ENCODE results near the gene R3HDM4. TPM values are rescaled to one million over a fixed set of nuclear protein-coding genes. Genes with fewer than 3 reads are reported as not detected.

Gene R3HDM4
- total and polyA plus RNA-seq, 9 of the 15 experiments (the other 6 are each of a cell fraction or from before 2014, with no cell fraction given): 3.2 to 154 (median 59.0) TPM

DNA sequence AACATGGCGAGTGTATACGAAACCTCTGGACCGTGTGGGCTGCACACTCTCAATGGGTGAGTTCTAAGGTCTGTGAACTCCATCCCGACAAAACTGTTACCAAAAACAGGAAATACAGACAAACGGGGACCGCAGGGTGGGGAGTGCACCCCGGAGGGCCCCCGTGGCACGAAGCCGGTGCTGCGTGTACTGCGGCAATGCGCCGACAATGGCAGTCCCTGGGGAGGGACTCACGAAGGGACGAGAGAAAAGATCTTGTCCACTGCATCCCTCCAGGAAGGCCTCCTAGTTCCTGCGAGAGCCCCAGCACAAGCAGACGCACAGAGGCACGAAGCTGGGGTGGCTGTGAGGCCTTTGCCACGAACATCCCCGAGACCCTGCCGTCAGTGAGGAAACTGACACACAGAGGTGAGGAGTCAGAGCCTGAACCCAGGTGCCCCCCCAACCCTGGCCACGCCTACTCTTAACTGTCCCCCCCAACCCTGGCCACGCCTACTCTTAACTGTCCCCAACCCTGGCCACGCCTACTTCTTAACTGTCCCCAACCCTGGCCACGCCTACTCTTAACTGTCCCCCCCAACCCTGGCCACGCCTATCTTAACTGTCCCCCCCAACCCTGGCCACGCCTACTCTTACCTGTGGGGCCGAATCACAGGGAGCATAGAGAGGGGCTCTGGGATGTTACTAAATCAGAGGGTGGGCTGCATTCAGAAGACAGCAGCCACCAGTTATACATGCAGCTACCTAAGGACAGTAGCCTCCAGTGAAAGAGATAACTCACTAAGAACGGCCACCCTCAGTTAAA, 24.2 kb downstream of the R3HDM4 start (continued):
- TF ChIP-seq, protein P1, sequence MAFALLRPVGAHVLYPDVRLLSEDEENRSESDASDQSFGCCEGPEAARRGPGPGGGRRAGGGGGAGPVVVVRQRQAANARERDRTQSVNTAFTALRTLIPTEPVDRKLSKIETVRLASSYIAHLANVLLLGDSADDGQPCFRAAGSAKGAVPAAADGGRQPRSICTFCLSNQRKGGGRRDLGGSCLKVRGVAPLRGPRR (CRISPR knock-in tag; IDR thresholded peaks at IDR 0.05): no peak
- TF ChIP-seq, protein P2, sequence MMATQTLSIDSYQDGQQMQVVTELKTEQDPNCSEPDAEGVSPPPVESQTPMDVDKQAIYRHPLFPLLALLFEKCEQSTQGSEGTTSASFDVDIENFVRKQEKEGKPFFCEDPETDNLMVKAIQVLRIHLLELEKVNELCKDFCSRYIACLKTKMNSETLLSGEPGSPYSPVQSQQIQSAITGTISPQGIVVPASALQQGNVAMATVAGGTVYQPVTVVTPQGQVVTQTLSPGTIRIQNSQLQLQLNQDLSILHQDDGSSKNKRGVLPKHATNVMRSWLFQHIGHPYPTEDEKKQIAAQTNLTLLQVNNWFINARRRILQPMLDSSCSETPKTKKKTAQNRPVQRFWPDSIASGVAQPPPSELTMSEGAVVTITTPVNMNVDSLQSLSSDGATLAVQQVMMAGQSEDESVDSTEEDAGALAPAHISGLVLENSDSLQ (IDR thresholded peaks at IDR 0.05): peak; percentile 57
- TF ChIP-seq, protein P3, sequence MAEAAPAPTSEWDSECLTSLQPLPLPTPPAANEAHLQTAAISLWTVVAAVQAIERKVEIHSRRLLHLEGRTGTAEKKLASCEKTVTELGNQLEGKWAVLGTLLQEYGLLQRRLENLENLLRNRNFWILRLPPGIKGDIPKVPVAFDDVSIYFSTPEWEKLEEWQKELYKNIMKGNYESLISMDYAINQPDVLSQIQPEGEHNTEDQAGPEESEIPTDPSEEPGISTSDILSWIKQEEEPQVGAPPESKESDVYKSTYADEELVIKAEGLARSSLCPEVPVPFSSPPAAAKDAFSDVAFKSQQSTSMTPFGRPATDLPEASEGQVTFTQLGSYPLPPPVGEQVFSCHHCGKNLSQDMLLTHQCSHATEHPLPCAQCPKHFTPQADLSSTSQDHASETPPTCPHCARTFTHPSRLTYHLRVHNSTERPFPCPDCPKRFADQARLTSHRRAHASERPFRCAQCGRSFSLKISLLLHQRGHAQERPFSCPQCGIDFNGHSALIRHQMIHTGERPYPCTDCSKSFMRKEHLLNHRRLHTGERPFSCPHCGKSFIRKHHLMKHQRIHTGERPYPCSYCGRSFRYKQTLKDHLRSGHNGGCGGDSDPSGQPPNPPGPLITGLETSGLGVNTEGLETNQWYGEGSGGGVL (CRISPR knock-in tag; IDR thresholded peaks at IDR 0.05): no peak
- TF ChIP-seq, protein P4, sequence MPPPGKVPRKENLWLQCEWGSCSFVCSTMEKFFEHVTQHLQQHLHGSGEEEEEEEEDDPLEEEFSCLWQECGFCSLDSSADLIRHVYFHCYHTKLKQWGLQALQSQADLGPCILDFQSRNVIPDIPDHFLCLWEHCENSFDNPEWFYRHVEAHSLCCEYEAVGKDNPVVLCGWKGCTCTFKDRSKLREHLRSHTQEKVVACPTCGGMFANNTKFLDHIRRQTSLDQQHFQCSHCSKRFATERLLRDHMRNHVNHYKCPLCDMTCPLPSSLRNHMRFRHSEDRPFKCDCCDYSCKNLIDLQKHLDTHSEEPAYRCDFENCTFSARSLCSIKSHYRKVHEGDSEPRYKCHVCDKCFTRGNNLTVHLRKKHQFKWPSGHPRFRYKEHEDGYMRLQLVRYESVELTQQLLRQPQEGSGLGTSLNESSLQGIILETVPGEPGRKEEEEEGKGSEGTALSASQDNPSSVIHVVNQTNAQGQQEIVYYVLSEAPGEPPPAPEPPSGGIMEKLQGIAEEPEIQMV (tag; conservative IDR thresholded peaks at IDR 0.05; ENCODE audit: low read depth): no peak
- TF ChIP-seq POLR2A (conservative IDR thresholded peaks at IDR 0.05) (no peak), TAL1 (IDR thresholded peaks at IDR 0.05) (no peak), HNRNPLL (IDR thresholded peaks at IDR 0.05; ENCODE audit: low read depth, low read length, poor library complexity, severe bottlenecking) (peak; percentile 10), SP1 (CRISPR knock-in tag; IDR thresholded peaks at IDR 0.05) (peak; percentile 84), POLR2G (IDR thresholded peaks at IDR 0.05; ENCODE audit: low read depth, low read length) (peak; percentile 44; the same call in 1 of the 2 replicates), ESRRB (CRISPR knock-in tag; IDR thresholded peaks at IDR 0.05; ENCODE audit: borderline replicate concordance) (no peak), DACH1 (IDR thresholded peaks at IDR 0.05; ENCODE audit: partially characterized antibody) (no peak), FOXJ2 (tag; IDR thresholded peaks at IDR 0.05) (no peak), MYC (IDR thresholded peaks at IDR 0.05; ENCODE audit: low read depth, low read length) (0 out of 2 replicates have a peak, but pooled peaks have one; percentile 13), MYC (CRISPR knock-in tag; IDR thresholded peaks at IDR 0.05; ENCODE audit: borderline replicate concordance, low read depth) (no peak)
- TF ChIP-seq, protein P5, sequence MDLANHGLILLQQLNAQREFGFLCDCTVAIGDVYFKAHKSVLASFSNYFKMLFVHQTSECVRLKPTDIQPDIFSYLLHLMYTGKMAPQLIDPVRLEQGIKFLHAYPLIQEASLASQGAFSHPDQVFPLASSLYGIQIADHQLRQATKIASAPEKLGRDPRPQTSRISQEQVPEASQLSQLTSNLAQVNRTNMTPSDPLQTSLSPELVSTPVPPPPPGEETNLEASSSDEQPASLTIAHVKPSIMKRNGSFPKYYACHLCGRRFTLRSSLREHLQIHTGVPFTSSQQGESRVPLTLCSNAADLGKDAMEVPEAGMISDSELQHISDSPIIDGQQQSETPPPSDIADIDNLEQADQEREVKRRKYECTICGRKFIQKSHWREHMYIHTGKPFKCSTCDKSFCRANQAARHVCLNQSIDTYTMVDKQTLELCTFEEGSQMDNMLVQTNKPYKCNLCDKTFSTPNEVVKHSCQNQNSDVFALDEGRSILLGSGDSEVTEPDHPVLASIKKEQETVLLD (IDR thresholded peaks at IDR 0.05): no peak
- TF ChIP-seq, protein P6, sequence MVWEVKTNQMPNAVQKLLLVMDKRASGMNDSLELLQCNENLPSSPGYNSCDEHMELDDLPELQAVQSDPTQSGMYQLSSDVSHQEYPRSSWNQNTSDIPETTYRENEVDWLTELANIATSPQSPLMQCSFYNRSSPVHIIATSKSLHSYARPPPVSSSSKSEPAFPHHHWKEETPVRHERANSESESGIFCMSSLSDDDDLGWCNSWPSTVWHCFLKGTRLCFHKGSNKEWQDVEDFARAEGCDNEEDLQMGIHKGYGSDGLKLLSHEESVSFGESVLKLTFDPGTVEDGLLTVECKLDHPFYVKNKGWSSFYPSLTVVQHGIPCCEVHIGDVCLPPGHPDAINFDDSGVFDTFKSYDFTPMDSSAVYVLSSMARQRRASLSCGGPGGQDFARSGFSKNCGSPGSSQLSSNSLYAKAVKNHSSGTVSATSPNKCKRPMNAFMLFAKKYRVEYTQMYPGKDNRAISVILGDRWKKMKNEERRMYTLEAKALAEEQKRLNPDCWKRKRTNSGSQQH (CRISPR knock-in tag; IDR thresholded peaks at IDR 0.05): no peak
- TF ChIP-seq, protein P7, sequence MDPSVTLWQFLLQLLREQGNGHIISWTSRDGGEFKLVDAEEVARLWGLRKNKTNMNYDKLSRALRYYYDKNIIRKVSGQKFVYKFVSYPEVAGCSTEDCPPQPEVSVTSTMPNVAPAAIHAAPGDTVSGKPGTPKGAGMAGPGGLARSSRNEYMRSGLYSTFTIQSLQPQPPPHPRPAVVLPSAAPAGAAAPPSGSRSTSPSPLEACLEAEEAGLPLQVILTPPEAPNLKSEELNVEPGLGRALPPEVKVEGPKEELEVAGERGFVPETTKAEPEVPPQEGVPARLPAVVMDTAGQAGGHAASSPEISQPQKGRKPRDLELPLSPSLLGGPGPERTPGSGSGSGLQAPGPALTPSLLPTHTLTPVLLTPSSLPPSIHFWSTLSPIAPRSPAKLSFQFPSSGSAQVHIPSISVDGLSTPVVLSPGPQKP (CRISPR knock-in tag; IDR thresholded peaks at IDR 0.05): no peak

All from K562 (cell line).